H1 (cell line): ENCODE results near the gene GTF2H3. TPM values are rescaled to one million over a fixed set of nuclear protein-coding genes. Genes with fewer than 3 reads are reported as not detected.

ENCODE experiments used
- CTCF ChIP-seq, 3 experiments: IDR thresholded peaks; 1 replicate in 2 of 3; 2 replicates in 1 of 3; pipeline versions ENCODE4 v1.5.1 to v1.6.1; 2011; ENCODE audit warnings: low read length in 3 of 3, mild to moderate bottlenecking in 3 of 3, inconsistent platforms in 2 of 3, low read depth in 1 of 3, moderate library complexity in 1 of 3; ENCODE audit not compliant: insufficient read depth in 1 of 3; ENCODE audit errors: control extremely low read depth in 1 of 3
- KDM5A ChIP-seq: fragments of 200-600 bp; IDR thresholded peaks from 2 replicates; pipeline ENCODE4 v1.7.1; 2012; ENCODE audit warnings: mild to moderate bottlenecking, low read length, inconsistent platforms, mixed read lengths
- RFX5 ChIP-seq: IDR thresholded peaks from 2 replicates; pipeline ENCODE4 v1.6.1; 2011; ENCODE audit warnings: low read depth, low read length, improper control_type of control experiment, borderline replicate concordance
- SIX5 ChIP-seq: IDR thresholded peaks from 2 replicates; pipeline ENCODE4 v1.6.1; 2011; ENCODE audit warnings: mild to moderate bottlenecking, low read depth, low read length
- SUZ12 ChIP-seq: fragments of 200-600 bp; sonication (generic); IDR thresholded peaks from 2 replicates; pipeline ENCODE4 v1.6.1; 2012; ENCODE audit warnings: mild to moderate bottlenecking, inconsistent platforms, low read length, moderate library complexity, mixed read lengths
- polyA plus RNA-seq, 7 experiments: library from polyadenylated mRNA; depleted of rRNA in 3 of 7; stranded (reverse) in 5 of 7; unstranded in 2 of 7; fragments of >200 nt in 5 of 7; fragments of 200-250 nt in 2 of 7; gene quantifications; 1 replicate in 5 of 7; 2 replicates in 1 of 7; 4 replicates in 1 of 7; pipeline versions ENCODE4 v1.2.1 to v1.2.3, GENCODE V29; 2011 to 2013; ENCODE audit warnings: missing spikeins in 2 of 7, mixed read lengths in 2 of 7
- total RNA-seq: library from RNA; stranded (reverse); fragmentation: NEBNext Ultra II Directional; extraction: Animal tissue kit (Norgen Biotek cat#: 25700); gene quantifications from 2 replicates; pipeline ENCODE4 v1.2.1, GENCODE V29; 2021
- TF ChIP-seq, protein P1 (sequence below): IDR thresholded peaks from 2 replicates; pipeline ENCODE4 v1.6.1; 2012; ENCODE audit warnings: low read length, inconsistent platforms

Gene GTF2H3
- total and polyA plus RNA-seq, 2 of the 8 experiments (the other 6 are each of a cell fraction or from before 2014, with no cell fraction given), result 21.0 to 32.1 TPM

GRCh38 chr12:123633379-123634141 lies at the start of gene GTF2H3, which contains the start of gene EIF2B1 (continued):
- no peak for TF ChIP-seq CTCF (IDR thresholded peaks at IDR 0.05; ENCODE audit: control extremely low read depth in 1 of 3, insufficient read depth in 1 of 3, low read depth in 1 of 3, low read length in 3 of 3)
- peak; percentile 84 for TF ChIP-seq KDM5A
- no peak for TF ChIP-seq RFX5
- TF ChIP-seq SUZ12, result no peak
- no peak for TF ChIP-seq SIX5
- TF ChIP-seq, protein P1, sequence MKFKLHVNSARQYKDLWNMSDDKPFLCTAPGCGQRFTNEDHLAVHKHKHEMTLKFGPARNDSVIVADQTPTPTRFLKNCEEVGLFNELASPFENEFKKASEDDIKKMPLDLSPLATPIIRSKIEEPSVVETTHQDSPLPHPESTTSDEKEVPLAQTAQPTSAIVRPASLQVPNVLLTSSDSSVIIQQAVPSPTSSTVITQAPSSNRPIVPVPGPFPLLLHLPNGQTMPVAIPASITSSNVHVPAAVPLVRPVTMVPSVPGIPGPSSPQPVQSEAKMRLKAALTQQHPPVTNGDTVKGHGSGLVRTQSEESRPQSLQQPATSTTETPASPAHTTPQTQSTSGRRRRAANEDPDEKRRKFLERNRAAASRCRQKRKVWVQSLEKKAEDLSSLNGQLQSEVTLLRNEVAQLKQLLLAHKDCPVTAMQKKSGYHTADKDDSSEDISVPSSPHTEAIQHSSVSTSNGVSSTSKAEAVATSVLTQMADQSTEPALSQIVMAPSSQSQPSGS, result 0 out of 2 replicates have a peak, but pooled peaks have one; percentile 58
